Astrocyte of the cerebellum (primary cell): ENCODE data around the gene MAEA.
A peak's percentile ranks its signal among the peaks of the same experiment; 100 is the strongest.
"Not testable (repeated sequence)": the region's sequence is repeated elsewhere in the genome, so short reads cannot be mapped to it uniquely, and the experiment has no call there.

Experiments
- DNase-seq: peaks from one replicate; pipeline ENCODE4 v3.0.0-alpha.2; 2011; ENCODE audit warnings: low read depth
- H3K4me3 ChIP-seq: 2 replicates; pipeline ENCODE4 v1.5.1; 2011; ENCODE audit warnings: mild to moderate bottlenecking, low read depth, low read length, moderate library complexity
- in situ Hi-C: cut with HindIII; loops from 2 replicates; pipeline ENCODE4 v1.10.0; 2017; ENCODE audit warnings: low sequenced_read_pairs
- TF ChIP-seq, protein P1 (sequence below): IDR thresholded peaks from 2 replicates; pipeline ENCODE4 v1.5.1; 2012; ENCODE audit warnings: low read length, low read depth, moderate library complexity, mild to moderate bottlenecking; ENCODE audit errors: missing control alignments

Gene MAEA

DNA sequence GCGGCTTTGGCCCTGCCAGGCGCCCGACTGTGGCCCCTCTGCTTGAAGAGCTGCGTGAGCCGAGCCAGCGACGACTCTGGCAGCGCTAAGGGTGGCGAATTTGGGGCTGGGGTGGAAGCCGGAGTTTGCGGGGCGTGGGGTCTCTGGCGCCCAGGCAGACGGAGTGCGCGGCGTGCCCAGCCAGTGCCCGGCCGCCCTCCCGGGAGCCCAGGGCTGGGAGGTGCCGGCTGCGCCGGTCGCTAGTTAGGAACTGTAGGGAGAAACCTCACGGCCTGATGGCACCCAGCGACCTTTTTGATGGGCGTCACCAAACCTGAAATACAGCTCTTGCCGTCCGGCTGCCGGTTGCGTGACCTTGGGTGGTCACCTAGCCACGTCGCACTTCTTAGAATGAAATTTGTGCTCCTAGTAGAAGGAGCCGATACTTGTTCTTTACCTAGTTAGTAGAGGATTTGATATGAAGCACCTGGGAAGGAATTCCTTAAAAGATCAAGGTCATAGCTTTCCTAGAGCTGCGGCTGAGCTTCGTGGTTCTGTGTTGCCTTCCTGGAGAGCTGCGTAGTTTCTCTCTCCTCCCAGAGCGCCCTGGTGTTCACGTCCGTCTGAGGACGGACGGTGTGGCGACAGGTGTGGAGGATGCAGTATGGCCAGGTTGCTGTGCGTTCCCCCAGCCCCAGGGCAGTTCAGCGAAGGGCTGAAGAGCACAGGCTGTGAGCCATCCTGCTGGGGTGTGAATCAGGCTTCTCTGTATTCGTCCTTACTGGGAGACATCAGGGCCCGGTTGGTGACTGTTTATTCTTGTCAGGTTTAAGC is 680 bp downstream of the MAEA start:
- TF ChIP-seq, protein P1, sequence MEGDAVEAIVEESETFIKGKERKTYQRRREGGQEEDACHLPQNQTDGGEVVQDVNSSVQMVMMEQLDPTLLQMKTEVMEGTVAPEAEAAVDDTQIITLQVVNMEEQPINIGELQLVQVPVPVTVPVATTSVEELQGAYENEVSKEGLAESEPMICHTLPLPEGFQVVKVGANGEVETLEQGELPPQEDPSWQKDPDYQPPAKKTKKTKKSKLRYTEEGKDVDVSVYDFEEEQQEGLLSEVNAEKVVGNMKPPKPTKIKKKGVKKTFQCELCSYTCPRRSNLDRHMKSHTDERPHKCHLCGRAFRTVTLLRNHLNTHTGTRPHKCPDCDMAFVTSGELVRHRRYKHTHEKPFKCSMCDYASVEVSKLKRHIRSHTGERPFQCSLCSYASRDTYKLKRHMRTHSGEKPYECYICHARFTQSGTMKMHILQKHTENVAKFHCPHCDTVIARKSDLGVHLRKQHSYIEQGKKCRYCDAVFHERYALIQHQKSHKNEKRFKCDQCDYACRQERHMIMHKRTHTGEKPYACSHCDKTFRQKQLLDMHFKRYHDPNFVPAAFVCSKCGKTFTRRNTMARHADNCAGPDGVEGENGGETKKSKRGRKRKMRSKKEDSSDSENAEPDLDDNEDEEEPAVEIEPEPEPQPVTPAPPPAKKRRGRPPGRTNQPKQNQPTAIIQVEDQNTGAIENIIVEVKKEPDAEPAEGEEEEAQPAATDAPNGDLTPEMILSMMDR = no peak
- DNase-seq = no peak
- peak overlapping the region; percentile 86 for H3K4me3 ChIP-seq
- in situ Hi-C loops = no loop called here

DNA sequence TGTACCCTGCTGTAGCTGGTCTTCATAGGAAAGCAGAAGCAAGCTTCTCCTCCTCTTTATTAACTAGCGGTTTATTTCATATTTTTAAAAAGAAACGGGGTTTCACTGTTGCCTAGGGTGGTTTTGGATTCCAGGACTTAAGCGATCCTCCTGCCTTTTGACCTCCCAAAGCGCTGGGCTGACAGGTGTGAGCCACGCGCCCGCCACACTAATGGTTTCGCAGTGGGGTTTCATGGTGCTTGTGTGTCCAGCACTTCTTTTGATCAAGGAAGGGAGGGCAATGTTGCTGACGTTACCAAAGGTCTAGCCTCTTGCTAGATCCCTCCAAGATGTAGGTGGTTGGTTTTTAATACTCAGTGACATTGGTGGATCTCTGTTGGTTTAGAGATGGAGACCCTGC is 1.4 kb downstream of the MAEA start:
- DNase-seq = no peak
- TF ChIP-seq, protein P1 = no peak
- in situ Hi-C loops = no loop called here
- H3K4me3 ChIP-seq = peak overlapping the region; percentile 86

DNA sequence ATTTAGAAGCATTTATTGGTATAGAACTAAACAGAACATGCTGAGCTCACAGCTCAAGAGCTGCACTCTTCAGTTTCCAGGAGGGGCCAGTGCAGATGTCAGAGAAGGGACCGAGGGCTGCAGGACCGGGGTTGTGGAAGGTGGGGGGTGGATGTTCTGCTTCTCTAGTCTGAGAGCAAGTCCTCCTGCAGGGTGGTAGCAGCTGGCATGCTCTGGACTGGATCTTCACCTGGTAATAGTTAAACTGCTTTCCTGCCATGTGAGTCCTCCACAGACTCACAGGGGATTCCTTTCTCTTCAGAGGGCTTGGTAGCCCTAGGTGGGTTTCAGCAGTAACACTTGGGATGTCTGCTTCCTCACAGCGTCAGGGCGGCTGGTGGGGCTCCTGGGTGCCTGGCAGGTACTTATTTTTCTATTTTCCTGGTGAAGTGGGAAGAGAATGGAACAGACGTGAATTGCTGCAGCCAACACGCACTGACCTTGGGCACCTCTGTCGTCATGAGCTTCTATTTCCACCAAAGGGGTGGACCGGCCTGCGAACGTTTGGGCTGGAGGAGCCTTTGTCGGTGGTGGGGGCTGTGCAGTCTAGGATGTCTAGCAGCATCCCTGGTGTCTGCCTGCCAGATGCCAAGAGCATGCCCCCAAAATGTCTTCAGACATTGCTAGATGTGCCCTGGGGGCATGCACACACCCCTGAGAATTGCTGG is 2.5 kb downstream of the MAEA start:
- no peak for DNase-seq
- in situ Hi-C loops = no loop called here
- TF ChIP-seq, protein P1 = no peak
- H3K4me3 ChIP-seq = no peak overlapping the region

DNA sequence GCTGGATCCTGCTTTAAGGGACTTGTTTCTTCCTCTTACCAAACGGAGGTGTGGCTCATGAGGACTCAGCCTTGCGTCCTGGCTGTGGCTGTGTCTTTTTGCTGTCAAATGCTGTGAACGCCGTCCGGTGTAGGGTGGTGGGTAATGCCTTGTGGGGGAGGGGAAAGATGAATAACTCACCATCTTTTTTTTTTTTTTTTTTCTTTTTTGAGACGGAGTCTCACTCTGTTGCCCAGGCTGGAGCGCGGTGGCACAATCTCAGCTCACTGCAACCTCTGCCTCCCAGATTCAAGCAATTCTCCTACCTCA is 3.0 kb downstream of the MAEA start:
- H3K4me3 ChIP-seq, in situ Hi-C loops, DNase-seq: not testable (repeated sequence)

DNA sequence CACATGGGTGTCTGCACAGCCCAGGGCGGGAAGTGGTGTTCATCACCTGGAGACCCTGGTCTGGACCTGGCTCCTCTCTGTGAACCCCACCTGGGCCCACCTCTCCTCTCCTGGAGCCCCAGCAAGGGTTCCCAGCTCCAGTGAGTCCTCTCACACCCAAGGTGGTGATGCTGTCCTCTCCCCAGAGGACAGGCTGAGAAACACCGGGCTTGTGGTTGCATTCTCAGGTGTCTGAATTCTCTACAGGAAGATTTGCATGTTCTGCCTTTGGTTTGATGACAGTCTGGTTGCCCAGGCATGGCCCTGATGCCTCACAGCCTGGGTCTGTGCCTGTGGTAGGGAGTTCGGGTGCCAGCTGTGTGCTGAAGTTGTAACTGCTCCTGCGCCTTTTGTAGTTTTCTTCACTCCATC is 3.8 kb downstream of the MAEA start:
- TF ChIP-seq, protein P1 = no peak
- H3K4me3 ChIP-seq = no peak overlapping the region
- in situ Hi-C loops = no loop called here
- DNase-seq = no peak

DNA sequence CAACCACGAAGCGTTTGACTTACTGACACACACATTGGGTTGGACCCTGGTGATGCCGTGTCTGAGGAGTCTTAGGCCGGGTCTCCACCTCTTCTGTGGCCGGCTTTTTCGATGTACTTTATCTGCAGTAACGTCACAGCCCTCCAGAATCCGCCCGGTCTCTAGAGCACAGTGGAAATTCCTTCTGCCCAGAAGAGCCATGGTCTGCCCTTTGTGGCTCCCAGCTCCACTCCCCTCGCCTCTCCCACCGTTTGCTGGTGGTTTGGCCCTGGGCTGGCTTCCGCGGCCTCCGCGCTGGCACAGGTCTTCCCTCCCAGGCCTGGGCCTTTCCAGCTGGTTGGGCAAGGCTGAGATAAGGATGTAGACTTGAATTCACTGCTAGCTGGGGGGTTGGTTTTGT is 4.3 kb downstream of the MAEA start:
- TF ChIP-seq, protein P1 = no peak
- H3K4me3 ChIP-seq = no peak overlapping the region
- in situ Hi-C loops = no loop called here
- DNase-seq = no peak

DNA sequence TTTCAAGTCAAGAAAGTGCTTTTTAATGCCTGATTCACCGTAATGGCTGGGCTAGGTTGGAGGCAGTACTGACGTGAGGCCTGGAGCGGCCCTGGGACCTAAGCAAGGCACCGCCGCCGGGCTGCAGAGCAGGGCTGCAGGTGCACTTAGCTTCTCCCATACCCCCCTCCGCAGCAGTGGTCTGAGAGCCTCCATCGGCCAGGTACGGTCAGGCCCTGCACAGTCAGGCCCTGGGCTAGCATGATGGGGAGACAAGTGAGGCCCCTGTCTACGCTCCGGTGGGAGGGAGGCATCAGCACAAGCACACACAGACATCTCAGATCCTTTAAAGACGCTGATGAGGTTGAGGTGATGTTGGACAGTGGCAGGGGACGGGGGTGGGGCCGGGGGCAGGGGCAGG is 4.7 kb downstream of the MAEA start:
- H3K4me3 ChIP-seq = no peak overlapping the region
- DNase-seq = no peak
- TF ChIP-seq, protein P1 = no peak
- in situ Hi-C loops = no loop called here
